Hepatocyte (in vitro differentiated cells): ENCODE results near the gene CELA2A. TPM values are rescaled to one million over a fixed set of nuclear protein-coding genes. Genes with fewer than 3 reads are reported as not detected.

Source experiments
- DNase-seq: peaks from one replicate; pipeline ENCODE4 v3.0.0-alpha.2; 2016; ENCODE audit warnings: low spot score
- H2AFZ ChIP-seq: fragments of 200-600 bp; sonication (generic); 2 replicates; pipeline ENCODE4 v1.6.0; 2016; ENCODE audit warnings: antibody characterized with exemption, mild to moderate bottlenecking
- H3K27ac ChIP-seq: fragments of 200-600 bp; sonication (generic); 2 replicates; pipeline ENCODE4 v1.5.1; 2016; ENCODE audit warnings: mild to moderate bottlenecking
- H3K27me3 ChIP-seq: fragments of 200-600 bp; sonication (generic); 2 replicates; pipeline ENCODE4 v1.6.1; 2016
- H3K36me3 ChIP-seq: fragments of 200-600 bp; sonication (generic); replicated peaks from 2 replicates; pipeline ENCODE4 v1.5.1; 2016; ENCODE audit warnings: low read depth; ENCODE audit not compliant: insufficient read depth
- H3K4me1 ChIP-seq: fragments of 200-600 bp; sonication (generic); 2 replicates; pipeline ENCODE4 v1.5.1; 2016; ENCODE audit warnings: mild to moderate bottlenecking, moderate library complexity; ENCODE audit not compliant: insufficient read depth
- H3K4me2 ChIP-seq: fragments of 200-600 bp; sonication (generic); 2 replicates; pipeline ENCODE4 v1.6.0; 2016
- H3K4me3 ChIP-seq: fragments of 200-600 bp; sonication (generic); 2 replicates; pipeline ENCODE4 v1.5.1; 2016; ENCODE audit warnings: mild to moderate bottlenecking
- H3K79me2 ChIP-seq: fragments of 200-600 bp; sonication (generic); 2 replicates; pipeline ENCODE4 v1.6.0; 2017; ENCODE audit warnings: mild to moderate bottlenecking
- H3K9me2 ChIP-seq: fragments of 200-600 bp; sonication (generic); replicated peaks from 2 replicates; pipeline ENCODE4 v1.6.0; 2017; ENCODE audit warnings: mild to moderate bottlenecking; ENCODE audit not compliant: insufficient read depth
- H3K9me3 ChIP-seq: fragments of 200-600 bp; sonication (generic); 2 replicates; pipeline ENCODE4 v1.5.1; 2016; ENCODE audit warnings: low read depth, mild to moderate bottlenecking
- H4K20me1 ChIP-seq: fragments of 200-600 bp; sonication (generic); 2 replicates; pipeline ENCODE4 v1.6.0; 2016; ENCODE audit warnings: mild to moderate bottlenecking; ENCODE audit not compliant: insufficient read depth, poor library complexity, severe bottlenecking
- CTCF ChIP-seq: fragments of 200-600 bp; sonication (generic); IDR thresholded peaks from 2 replicates; pipeline ENCODE4 v1.5.1; 2016; ENCODE audit warnings: antibody characterized with exemption, mild to moderate bottlenecking; ENCODE audit not compliant: poor library complexity
- EZH2 ChIP-seq: fragments of 200-600 bp; sonication (generic); IDR thresholded peaks from 2 replicates; pipeline ENCODE4 v1.6.1; 2016; ENCODE audit warnings: antibody characterized with exemption, mild to moderate bottlenecking, borderline replicate concordance
- EZH2phosphoT487 ChIP-seq: fragments of 200-600 bp; sonication (generic); IDR thresholded peaks from one replicate; pipeline ENCODE4 v1.6.1; 2018; ENCODE audit warnings: antibody characterized with exemption, mild to moderate bottlenecking, low read depth, moderate library complexity; ENCODE audit not compliant: unreplicated experiment, severe bottlenecking
- WGBS: methylation state at CpG from one replicate; pipeline ENCODE4 v1.1.6; 2016; ENCODE audit warnings: low lambda C conversion rate; ENCODE audit errors: missing lambda C conversion rate; 5-methylcytosine and 5-hydroxymethylcytosine counted together
- polyA plus RNA-seq: library from polyadenylated mRNA; unstranded; fragments of >200 nt; fragmentation: Nextera tagmentation; extraction: Ambion mirVana; gene quantifications from 2 replicates; pipeline ENCODE4 v1.2.1, GENCODE V29; 2016
- total RNA-seq: library from RNA; depleted of rRNA; stranded (reverse); fragments of >200 nt; gene quantifications from 2 replicates; pipeline ENCODE4 v1.2.3, GENCODE V29; 2014

Gene CELA2A
- total and polyA plus RNA-seq, 2 experiments from 2014 or later, result 2.2 to 5.6 TPM

DNA sequence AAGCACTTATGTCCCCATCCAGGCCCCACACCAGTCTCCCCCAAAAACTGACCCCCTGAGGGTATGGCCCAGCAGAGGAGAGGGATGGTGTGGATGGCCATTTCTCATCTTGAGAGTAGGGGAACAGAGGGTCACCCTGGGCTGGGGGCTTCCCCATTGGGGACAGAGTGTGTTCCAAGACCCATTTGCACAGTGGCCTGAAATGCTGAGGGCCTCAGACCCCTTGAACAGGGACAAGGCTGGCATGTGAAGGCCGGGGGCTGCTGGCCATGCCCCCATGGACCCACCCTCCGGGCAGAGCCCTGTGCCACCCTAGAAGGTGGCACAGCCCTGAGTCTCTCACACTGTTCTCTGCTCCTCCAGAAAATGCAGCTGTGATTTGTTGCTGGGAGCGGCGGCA lies 10.3 kb upstream of the CELA2A start:
- Histone ChIP-seq H2AFZ (no peak overlapping the region), H3K27ac (no peak overlapping the region), H3K79me2 (no peaks in the 10 kb centered on the region), H3K4me3 (no peak overlapping the region), H3K4me2 (no peak overlapping the region), H3K36me3 (no peaks in the 10 kb centered on the region), H3K4me1 (no peaks in the 10 kb centered on the region), H4K20me1 (no peaks in the 10 kb centered on the region), H3K9me3 (no peaks in the 10 kb centered on the region), H3K27me3 (no peaks in the 10 kb centered on the region), H3K9me2 (no peaks in the 10 kb centered on the region)
- 97% methylated on average over 4 of the region's 4 CpGs for WGBS
- TF ChIP-seq EZH2phosphoT487 (no peak), EZH2 (no peak), CTCF (no peak)
- DNase-seq, result no peak

DNA sequence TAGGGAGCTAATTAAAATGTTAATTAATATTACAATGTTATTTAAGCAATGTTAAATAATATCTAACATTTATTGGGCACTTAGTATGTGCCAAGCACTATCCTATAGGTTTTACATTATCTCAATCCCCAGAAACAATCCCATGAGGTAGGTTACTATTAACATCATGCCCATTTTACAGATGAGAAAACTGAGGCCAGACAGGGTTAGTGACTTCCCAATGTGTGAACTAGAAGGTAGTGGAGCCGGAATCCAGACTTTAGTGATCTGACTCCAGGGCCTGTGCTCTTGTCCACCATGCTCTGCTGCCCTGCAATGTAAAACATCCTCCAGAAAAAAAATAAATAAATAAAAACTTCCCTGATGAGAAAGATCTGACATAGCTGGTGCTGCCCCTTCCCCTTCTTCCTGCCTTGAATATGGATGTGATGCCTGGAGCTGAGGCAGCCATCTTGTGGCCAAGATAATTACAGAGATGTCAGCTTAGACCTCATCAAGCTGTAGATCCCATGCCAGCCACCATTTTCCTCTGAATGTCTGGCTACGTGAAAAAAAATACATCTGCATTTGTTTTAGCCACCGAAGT lies 7.6 kb upstream of the CELA2A start:
- H3K36me3 ChIP-seq, result no peaks in the 10 kb centered on the region
- no peak overlapping the region for H3K4me3 ChIP-seq
- no peaks in the 10 kb centered on the region for H3K9me3 ChIP-seq
- no peaks in the 10 kb centered on the region for H3K27me3 ChIP-seq
- H3K4me1 ChIP-seq, result peaks cover 2% of the 10 kb centered on the region
- WGBS, result 90% methylated on average over 3 of the region's 3 CpGs
- no peaks in the 10 kb centered on the region for H3K9me2 ChIP-seq
- DNase-seq, result no peak
- H4K20me1 ChIP-seq, result no peaks in the 10 kb centered on the region
- no peak overlapping the region for H3K4me2 ChIP-seq
- TF ChIP-seq EZH2phosphoT487, result no peak
- no peak for TF ChIP-seq CTCF
- H3K27ac ChIP-seq, result no peak overlapping the region
- H3K79me2 ChIP-seq, result no peaks in the 10 kb centered on the region
- H2AFZ ChIP-seq, result no peak overlapping the region

- no peak for TF ChIP-seq EZH2phosphoT487
- TF ChIP-seq CTCF, result no peak
- no peak for TF ChIP-seq EZH2
- Histone ChIP-seq H3K27ac (no peak overlapping the region), H4K20me1 (no peaks in the 10 kb centered on the region), H3K79me2 (no peaks in the 10 kb centered on the region), H3K9me2 (no peaks in the 10 kb centered on the region), H3K36me3 (no peaks in the 10 kb centered on the region), H3K27me3 (no peaks in the 10 kb centered on the region), H3K4me2 (no peak overlapping the region), H2AFZ (no peak overlapping the region), H3K9me3 (no peaks in the 10 kb centered on the region), H3K4me3 (no peak overlapping the region), H3K4me1 (peaks cover 6% of the 10 kb centered on the region)
- DNase-seq, result no peak
- WGBS, result 87% methylated on average over 3 of the region's 3 CpGs
Observed at GRCh38 chr1:15449567-15449966, 7.0 kb upstream of the CELA2A start.
